Measurements from ENCODE around the gene TRMT11.

GRCh38 chr6:126020305-126021050 is 34.1 kb downstream of the TRMT11 start:
- TF ChIP-seq CTCF (IDR thresholded peaks at IDR 0.05; ENCODE audit: low read length) (no peak), EZH2 (IDR thresholded peaks at IDR 0.05; ENCODE audit: borderline replicate concordance, low read length) (no peak)
